ENCODE results near the gene LSM2.

LSM2 gene

DNA sequence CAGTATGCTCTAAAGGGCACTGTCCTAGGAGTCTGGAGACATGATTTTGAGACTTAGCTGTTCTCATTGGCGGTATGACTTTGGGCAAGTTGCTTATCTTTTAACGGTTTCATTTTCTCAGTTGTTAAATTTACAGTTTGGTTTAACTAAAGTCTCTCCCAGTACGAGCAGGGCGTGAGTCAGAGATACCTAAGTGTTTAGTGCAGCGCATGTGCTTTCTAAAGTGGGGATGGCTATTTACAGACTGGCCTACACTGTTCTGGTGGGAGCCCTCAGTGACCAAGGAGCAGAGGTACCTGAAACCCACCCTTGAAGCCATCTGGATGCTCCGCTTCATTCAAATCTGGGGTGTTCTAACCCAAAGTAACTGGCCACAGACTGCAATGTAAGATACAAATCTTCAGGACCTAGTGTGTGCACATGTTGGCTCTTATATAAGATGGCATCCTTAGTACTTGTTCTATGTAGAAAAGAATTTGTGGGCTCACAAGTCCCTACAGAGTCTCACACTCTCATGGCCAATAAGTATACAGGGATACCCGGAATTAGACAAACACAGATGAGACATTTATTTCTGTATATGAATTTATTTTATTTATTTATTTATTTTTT, 56.2 kb downstream of the LSM2 start:
- DNase-seq (ENCODE audit: low spot score) = no peak

- DNase-seq (ENCODE audit: low spot score) = no peak
Measured at GRCh38 chr6:31749301-31750036, 57.3 kb downstream of the LSM2 start.

Data from kidney tubule cell (primary cell).